GM19395 (cell line): ENCODE results near the gene CEP55.

Source experiments
- ATAC-seq: cut with Tn5 transposase; IDR thresholded peaks from one replicate; pipeline ENCODE4 v1.9.1; 2021; ENCODE audit warnings: mild to moderate bottlenecking, moderate library complexity; ENCODE audit not compliant: unreplicated experiment

CEP55 gene

GRCh38 chr10:93468461-93469213 is 27.8 kb upstream of the CEP55 start:
- no peak for ATAC-seq

GRCh38 chr10:93469454-93469853 is 27.0 kb upstream of the CEP55 start:
- no peak for ATAC-seq

GRCh38 chr10:93471110-93471651 is 25.2 kb upstream of the CEP55 start:
- ATAC-seq = no peak

GRCh38 chr10:93473161-93473560 is 23.3 kb upstream of the CEP55 start:
- ATAC-seq = no peak

GRCh38 chr10:93473804-93474472 is 22.5 kb upstream of the CEP55 start:
- no peak for ATAC-seq

- no peak for ATAC-seq
Observed at GRCh38 chr10:93475227-93475626, 21.2 kb upstream of the CEP55 start.

GRCh38 chr10:93475871-93476270 is 20.5 kb upstream of the CEP55 start:
- no peak for ATAC-seq

- no peak for ATAC-seq
Observed at GRCh38 chr10:93476756-93477155, 19.7 kb upstream of the CEP55 start.

- no peak for ATAC-seq
Observed at GRCh38 chr10:93478873-93479272, 17.5 kb upstream of the CEP55 start.

- ATAC-seq = no peak
Observed at GRCh38 chr10:93481637-93482144, 14.7 kb upstream of the CEP55 start.

GRCh38 chr10:93482145-93482834 is 14.1 kb upstream of the CEP55 start, which contains the start of gene MYOF:
TSS of gene MYOF (minus strand) at chr10:93482334. CDS start at chr10:93482194, 140 bp downstream.
- peak; percentile 89 for ATAC-seq

GRCh38 chr10:93485690-93486089 is 10.7 kb upstream of the CEP55 start:
- no peak for ATAC-seq

- no peak for ATAC-seq
Observed at GRCh38 chr10:93488956-93489528, 7.4 kb upstream of the CEP55 start.

GRCh38 chr10:93491602-93492121 is 4.8 kb upstream of the CEP55 start:
- no peak for ATAC-seq

- ATAC-seq = no peak
Observed at GRCh38 chr10:93493162-93493561, 3.2 kb upstream of the CEP55 start.

GRCh38 chr10:93494494-93494893 is 1.9 kb upstream of the CEP55 start:
- ATAC-seq = no peak

- peak; percentile 42 for ATAC-seq
Observed at GRCh38 chr10:93495654-93496321, 624 bp upstream of the CEP55 start.

- ATAC-seq = no peak
Observed at GRCh38 chr10:93498166-93498565, 1.8 kb downstream of the CEP55 start.

- no peak for ATAC-seq
Observed at GRCh38 chr10:93501650-93502049, 5.2 kb downstream of the CEP55 start.

GRCh38 chr10:93503075-93503474 is 6.7 kb downstream of the CEP55 start:
- ATAC-seq = peak; percentile 94
